Measurements from ENCODE around the gene PTPRG. TPM values are rescaled to one million over a fixed set of nuclear protein-coding genes. Genes with fewer than 3 reads are reported as not detected.

The PTPRG gene
- total RNA-seq, 4 donors from 2014 or later = 33.5 to 56.6 (median 46.9) TPM

GRCh38 chr3:62131620-62132019, 570.2 kb downstream of the PTPRG start:
- no peak overlapping the region for H3K27ac ChIP-seq

DNA sequence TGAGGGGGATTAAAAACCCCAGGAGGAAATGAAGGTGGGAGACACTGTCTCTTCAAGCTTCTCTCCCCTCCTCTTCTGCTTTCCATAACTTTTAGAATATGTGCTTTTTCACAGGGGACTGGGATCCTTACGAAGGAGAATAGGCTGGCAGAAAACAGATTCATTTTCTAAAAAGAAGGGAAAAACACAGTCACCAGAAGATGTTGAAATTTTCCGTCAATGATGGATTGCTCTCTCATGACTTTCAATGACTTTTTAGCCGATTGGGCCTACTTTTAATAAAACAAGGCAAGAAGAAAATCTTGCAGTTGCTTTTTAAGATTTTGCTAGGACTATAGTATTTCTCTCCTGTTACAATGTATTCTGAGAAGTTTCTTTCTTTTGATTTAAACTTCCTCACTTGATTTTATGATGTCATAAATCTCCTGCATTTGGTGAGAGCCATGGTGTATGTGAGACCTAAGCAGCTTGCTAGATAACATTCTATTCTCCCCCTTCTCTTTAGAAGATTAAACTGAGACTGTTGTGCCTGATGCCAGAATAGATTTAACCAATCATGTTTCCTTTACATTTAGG, 570.7 kb downstream of the PTPRG start:
- DNase-seq = no peak
- H3K27ac ChIP-seq = no peak overlapping the region
- no peak for TF ChIP-seq CTCF (IDR thresholded peaks at IDR 0.05)
- TF ChIP-seq POLR2A (IDR thresholded peaks at IDR 0.05) = no peak

More at GRCh38 chr3:62131620-62132019, 570.2 kb downstream of the PTPRG start:
- TF ChIP-seq POLR2A (IDR thresholded peaks at IDR 0.05) = no peak
- peak in 4 of 6 experiments; percentile 22 to 35 (median 25) for TF ChIP-seq CTCF (IDR thresholded peaks at IDR 0.05)
- H3K27me3 ChIP-seq = no peaks in the 10 kb centered on the region
- H3K9me3 ChIP-seq = no peaks in the 10 kb centered on the region
- H3K4me1 ChIP-seq = no peaks in the 10 kb centered on the region
- DNase-seq = no peak
- no peak overlapping the region for H3K4me3 ChIP-seq
- no peaks in the 10 kb centered on the region for H3K36me3 ChIP-seq

GRCh38 chr3:62133015-62133414, 571.6 kb downstream of the PTPRG start:
- Histone ChIP-seq H3K27me3 (no peaks in the 10 kb centered on the region), H3K4me3 (no peak overlapping the region), H3K36me3 (no peaks in the 10 kb centered on the region), H3K4me1 (no peaks in the 10 kb centered on the region), H3K9me3 (no peaks in the 10 kb centered on the region), H3K27ac (no peak overlapping the region)
- no peak for TF ChIP-seq POLR2A (IDR thresholded peaks at IDR 0.05)
- TF ChIP-seq CTCF (IDR thresholded peaks at IDR 0.05) = no peak
- DNase-seq = no peak

More for the DNA sequence above, 570.7 kb downstream of the PTPRG start:
- no peaks in the 10 kb centered on the region for H3K9me3 ChIP-seq
- H3K27me3 ChIP-seq = no peaks in the 10 kb centered on the region
- H3K36me3 ChIP-seq = no peaks in the 10 kb centered on the region
- H3K4me3 ChIP-seq = no peak overlapping the region
- H3K4me1 ChIP-seq = no peaks in the 10 kb centered on the region

GRCh38 chr3:62134061-62134496, 572.7 kb downstream of the PTPRG start:
- no peaks in the 10 kb centered on the region for H3K9me3 ChIP-seq
- peak in 1 of 3 donors; percentile 49 for DNase-seq
- TF ChIP-seq CTCF (IDR thresholded peaks at IDR 0.05) (no peak), POLR2A (IDR thresholded peaks at IDR 0.05) (no peak)

DNA sequence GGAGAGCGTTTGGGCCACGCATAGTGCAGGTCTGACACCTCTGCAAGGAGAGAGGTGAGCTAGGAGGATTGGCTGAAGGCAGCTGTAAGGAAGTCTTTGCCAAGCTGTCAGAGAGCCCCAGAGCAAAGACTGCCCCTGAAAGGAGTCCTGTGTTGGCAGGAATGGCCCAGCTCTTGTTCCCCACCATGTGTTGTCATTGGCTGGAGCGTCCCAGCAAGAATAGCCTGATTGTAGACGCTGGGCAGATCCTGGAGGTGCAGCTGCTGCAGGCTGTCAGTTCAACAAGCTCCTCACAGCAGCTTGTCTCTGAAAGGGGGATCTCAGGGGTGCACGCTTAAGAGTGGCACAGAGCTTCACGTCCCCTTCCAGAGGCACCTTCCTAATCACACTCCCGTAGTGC, 574.4 kb downstream of the PTPRG start:
- Histone ChIP-seq H3K27me3 (no peaks in the 10 kb centered on the region), H3K9me3 (no peaks in the 10 kb centered on the region), H3K4me3 (no peak overlapping the region), H3K36me3 (no peaks in the 10 kb centered on the region), H3K27ac (no peak overlapping the region), H3K4me1 (no peaks in the 10 kb centered on the region)
- DNase-seq = no peak
- TF ChIP-seq POLR2A (IDR thresholded peaks at IDR 0.05) (no peak), CTCF (IDR thresholded peaks at IDR 0.05) (no peak)

More at GRCh38 chr3:62134061-62134496, 572.7 kb downstream of the PTPRG start:
- H3K4me3 ChIP-seq = no peak overlapping the region
- H3K27me3 ChIP-seq = no peaks in the 10 kb centered on the region
- no peak overlapping the region for H3K27ac ChIP-seq
- H3K36me3 ChIP-seq = no peaks in the 10 kb centered on the region
- no peaks in the 10 kb centered on the region for H3K4me1 ChIP-seq
